Sigmoid colon (tissue), 7 donors: ENCODE measurements around the gene ENPP1. TPM values are rescaled to one million over a fixed set of nuclear protein-coding genes. Genes with fewer than 3 reads are reported as not detected.

Experiments
- DNase-seq: peaks from one replicate; pipeline ENCODE4 v3.0.0-alpha.2; 2019
- H3K27ac ChIP-seq, 4 donors: fragments of 200-600 bp; sonication (generic); one replicate each; pipeline ENCODE4 v1.5.1; 2016 to 2019; ENCODE audit warnings: mild to moderate bottlenecking in 1 of 4
- H3K27me3 ChIP-seq, 3 donors: fragments of 200-600 bp; sonication (generic); one replicate each; pipeline ENCODE4 v1.5.1; 2019; ENCODE audit warnings: mild to moderate bottlenecking in 1 of 3
- H3K36me3 ChIP-seq, 4 donors: fragments of 200-600 bp; sonication (generic); one replicate each; pipeline ENCODE4 v1.5.1; 2016 to 2019
- H3K4me1 ChIP-seq, 4 donors: fragments of 200-600 bp; sonication (generic); one replicate each; pipeline ENCODE4 v1.5.1; 2017 to 2019
- H3K4me3 ChIP-seq, 4 donors: fragments of 200-600 bp; sonication (generic); one replicate each; pipeline ENCODE4 v1.5.1; 2017 to 2019; ENCODE audit warnings: mild to moderate bottlenecking in 2 of 4, moderate library complexity in 1 of 4
- H3K9me3 ChIP-seq, 4 donors: fragments of 200-600 bp in 3 of 4; sonication (generic) in 3 of 4; one replicate each; pipeline versions ENCODE4 v1.5.1 to v1.6.1; 2013 to 2019
- CTCF ChIP-seq, 4 experiments: fragments of 450-650 bp in 3 of 4; fragments of 200-600 bp in 1 of 4; IDR thresholded peaks; one replicate each; pipeline ENCODE4 v1.5.1; 2016 to 2019; ENCODE audit warnings: antibody characterized with exemption in 4 of 4, mild to moderate bottlenecking in 3 of 4, moderate library complexity in 2 of 4
- EP300 ChIP-seq, 4 donors: sonication (generic); formaldehyde crosslinking; IDR thresholded peaks; one replicate each; pipeline ENCODE4 v1.6.1; 2017; ENCODE audit warnings: antibody characterized with exemption in 4 of 4
- POLR2A ChIP-seq, 2 donors: fragments of 450-650 bp; IDR thresholded peaks; one replicate each; pipeline ENCODE4 v1.6.1; 2016; ENCODE audit warnings: antibody characterized with exemption in 2 of 2, mild to moderate bottlenecking in 2 of 2, moderate library complexity in 2 of 2
- POLR2AphosphoS5 ChIP-seq, 4 donors: sonication (generic); formaldehyde crosslinking; IDR thresholded peaks; one replicate each; pipeline ENCODE4 v1.6.1; 2017; ENCODE audit warnings: antibody characterized with exemption in 4 of 4
- WGBS, 2 donors: extraction: QIAGEN DNeasy Blood & Tissue Kit; methylation state at CpG; one replicate each; pipeline ENCODE4 v1.1.7; 2013; 5-methylcytosine and 5-hydroxymethylcytosine counted together
- intact Hi-C: fragments of 100-400 bp; cut with DNase I; formaldehyde crosslinking; loops from one replicate; pipeline ENCODE4 v1.15.1; 2023
- polyA plus RNA-seq, 3 donors: library from polyadenylated mRNA; stranded (reverse); fragments of 200-250 nt; gene quantifications; one replicate each; pipeline ENCODE4 v1.2.3, GENCODE V29; 2013
- total RNA-seq, 4 donors: library from RNA; depleted of rRNA; stranded (reverse); fragments of >200 nt; gene quantifications; one replicate each; pipeline ENCODE4 v1.1.0, GENCODE V29; 2016
- donor health status: healthy with polysubstance abuse.
- donor health status: Bipolar disorder and iron deficiency.
- donor health status: healthy.

The ENPP1 gene
- total and polyA plus RNA-seq, 7 donors: 1.2 to 7.2 (median 3.6) TPM

DNA sequence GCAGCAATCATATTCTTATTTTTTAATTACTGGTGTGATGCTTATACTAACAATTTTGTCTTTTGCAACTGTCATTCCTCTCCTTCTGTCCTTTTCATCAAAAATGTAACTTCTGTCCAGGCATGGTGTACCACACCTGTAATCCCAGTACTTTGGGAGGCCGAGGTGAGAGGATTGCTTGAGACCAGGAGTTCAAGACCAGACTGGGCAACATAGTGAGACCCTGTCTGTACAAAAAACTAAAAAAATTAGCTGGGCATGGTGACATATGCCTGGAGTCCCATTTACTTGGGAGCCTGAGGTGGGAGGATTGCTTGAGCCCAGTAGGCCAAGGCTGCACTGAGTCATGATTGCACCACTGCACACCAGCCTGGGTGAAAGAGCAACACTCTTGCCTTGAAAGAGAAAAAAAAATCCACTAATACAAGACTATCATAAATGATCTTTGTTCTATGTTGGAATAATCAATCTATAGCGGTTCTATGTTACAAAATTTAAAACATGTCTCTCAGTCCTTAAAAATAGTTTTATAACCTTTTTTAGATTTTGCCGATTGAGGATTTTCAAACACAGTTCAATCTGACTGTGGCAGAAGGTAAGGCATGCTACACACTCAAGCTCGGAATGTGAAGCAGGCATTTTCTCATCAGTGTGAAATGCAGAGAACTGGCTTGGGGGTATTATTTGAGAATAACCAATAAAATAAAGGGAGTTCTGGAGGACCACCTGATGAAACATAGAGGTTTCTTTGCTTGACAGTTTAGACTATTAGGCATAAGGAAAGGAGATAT lies 70.4 kb downstream of the ENPP1 start:
- Histone ChIP-seq H3K36me3 (peaks cover 0 to 4% (median 0%) of the 10 kb centered on the region in 4 donors), H3K4me3 (no peak overlapping the region), H3K9me3 (no peaks in the 10 kb centered on the region), H3K4me1 (no peaks in the 10 kb centered on the region), H3K27me3 (no peaks in the 10 kb centered on the region), H3K27ac (no peak overlapping the region)
- no peak for DNase-seq
- intact Hi-C loops: no loop called here
- TF ChIP-seq EP300 (IDR thresholded peaks at IDR 0.05) (no peak), CTCF (IDR thresholded peaks at IDR 0.05) (no peak), POLR2AphosphoS5 (IDR thresholded peaks at IDR 0.05) (no peak), POLR2A (IDR thresholded peaks at IDR 0.05) (no peak)
- WGBS, 2 donors: 95 to 97% methylated on average over 4 of the region's 4 CpGs

- Histone ChIP-seq H3K9me3 (no peaks in the 10 kb centered on the region), H3K36me3 (peaks cover 0 to 4% (median 0%) of the 10 kb centered on the region in 4 donors), H3K27me3 (no peaks in the 10 kb centered on the region), H3K4me1 (no peaks in the 10 kb centered on the region), H3K4me3 (no peak overlapping the region), H3K27ac (no peak overlapping the region)
- intact Hi-C loops: no loop called here
- 80 to 82% methylated on average over 2 of the region's 2 CpGs for WGBS, 2 donors
- DNase-seq: no peak
- TF ChIP-seq POLR2AphosphoS5 (IDR thresholded peaks at IDR 0.05) (no peak), POLR2A (IDR thresholded peaks at IDR 0.05) (no peak), EP300 (IDR thresholded peaks at IDR 0.05) (no peak), CTCF (IDR thresholded peaks at IDR 0.05) (no peak)
Observed at GRCh38 chr6:131883016-131883415, 75.2 kb downstream of the ENPP1 start.

GRCh38 chr6:131885237-131885636 lies 77.4 kb downstream of the ENPP1 start:
- H3K27me3 ChIP-seq: no peaks in the 10 kb centered on the region
- no peaks in the 10 kb centered on the region for H3K9me3 ChIP-seq
- no peak for DNase-seq
- no peaks in the 10 kb centered on the region for H3K4me1 ChIP-seq
- 79 to 86% methylated on average over 1 of the region's 1 CpG for WGBS, 2 donors
- H3K27ac ChIP-seq: no peak overlapping the region
- no peaks in the 10 kb centered on the region for H3K36me3 ChIP-seq
- intact Hi-C loops: no loop called here
- no peak overlapping the region for H3K4me3 ChIP-seq
- TF ChIP-seq CTCF (IDR thresholded peaks at IDR 0.05) (no peak), POLR2AphosphoS5 (IDR thresholded peaks at IDR 0.05) (no peak), POLR2A (IDR thresholded peaks at IDR 0.05) (no peak), EP300 (IDR thresholded peaks at IDR 0.05) (no peak)

- H3K27me3 ChIP-seq: no peaks in the 10 kb centered on the region
- no peak overlapping the region for H3K27ac ChIP-seq
- no peak overlapping the region for H3K4me3 ChIP-seq
- 71 to 83% methylated on average over 4 of the region's 4 CpGs for WGBS, 2 donors
- TF ChIP-seq POLR2A (IDR thresholded peaks at IDR 0.05) (no peak), CTCF (IDR thresholded peaks at IDR 0.05) (no peak), EP300 (IDR thresholded peaks at IDR 0.05) (no peak), POLR2AphosphoS5 (IDR thresholded peaks at IDR 0.05) (no peak)
- DNase-seq: no peak
- H3K4me1 ChIP-seq: no peaks in the 10 kb centered on the region
- H3K9me3 ChIP-seq: no peaks in the 10 kb centered on the region
- intact Hi-C loops: no loop called here
- H3K36me3 ChIP-seq: no peaks in the 10 kb centered on the region
Observed at GRCh38 chr6:131886517-131886916, 78.7 kb downstream of the ENPP1 start.
